HCT116 (cell line): ENCODE data around the gene HMG20A.

Source experiments
- ATF3 ChIP-seq: IDR thresholded peaks from 2 replicates; pipeline ENCODE4 v1.6.1; 2012
- CEBPB ChIP-seq: IDR thresholded peaks from 2 replicates; pipeline ENCODE4 v1.6.1; 2012; ENCODE audit warnings: low read depth
- CTCF ChIP-seq, 3 experiments: fragments of 200-600 bp in 1 of 3; sonication (generic) in 1 of 3; IDR thresholded peaks in 2 of 3; conservative IDR thresholded peaks in 1 of 3; 2 replicates each; pipeline ENCODE4 v1.5.1; 2012 to 2017; ENCODE audit warnings: low read depth in 2 of 3, low read length in 2 of 3, antibody characterized with exemption in 1 of 3, borderline replicate concordance in 1 of 3, control low read depth in 1 of 3, mild to moderate bottlenecking in 1 of 3, mixed read lengths in 1 of 3, mixed run types in 1 of 3, moderate library complexity in 1 of 3; ENCODE audit not compliant: insufficient read depth in 1 of 3
- REST ChIP-seq: IDR thresholded peaks from 2 replicates; pipeline ENCODE4 v1.6.1; 2012; ENCODE audit warnings: low read depth
- SIN3A ChIP-seq: IDR thresholded peaks from 2 replicates; pipeline ENCODE4 v1.6.1; 2012; ENCODE audit warnings: low read depth
- SP1 ChIP-seq: IDR thresholded peaks from 2 replicates; pipeline ENCODE4 v1.6.1; 2012; ENCODE audit warnings: low read depth
- YY1 ChIP-seq: IDR thresholded peaks from 2 replicates; pipeline ENCODE4 v1.6.1; 2011; ENCODE audit warnings: low read length, low read depth, moderate library complexity, mild to moderate bottlenecking; ENCODE audit not compliant: insufficient replicate concordance; ENCODE audit errors: extremely low read depth
- ZBTB33 ChIP-seq: IDR thresholded peaks from 2 replicates; pipeline ENCODE4 v1.6.1; 2011; ENCODE audit warnings: mild to moderate bottlenecking, low read length, moderate library complexity; ENCODE audit not compliant: insufficient replicate concordance; ENCODE audit errors: extremely low read depth

GRCh38 chr15:77515613-77516012, 94.9 kb downstream of the HMG20A start:
- TF ChIP-seq ZBTB33 (no peak), CTCF (IDR thresholded peaks at IDR 0.05 in 2 of 3, conservative IDR thresholded peaks at IDR 0.05 in 1 of 3; ENCODE audit: borderline replicate concordance in 1 of 3, insufficient read depth in 1 of 3, low read depth in 2 of 3, low read length in 2 of 3) (no peak), YY1 (no peak), SIN3A (no peak), SP1 (no peak), REST (no peak), CEBPB (no peak), ATF3 (no peak)
